Hematopoietic multipotent progenitor cell treated with erythropoietin and hydrocortisone succinate and interleukin-3 and kit ligand, for 8 days (in vitro differentiated cells): ENCODE measurements around the gene CMC4.
A peak's percentile ranks its signal among the peaks of the same experiment; 100 is the strongest.

Experiments
- DNase-seq: peaks from one replicate; pipeline ENCODE4 v3.0.0-alpha.2; 2015

Gene CMC4

GRCh38 chrX:155070975-155071693 lies at the start of gene CMC4, which contains the start of the genes BRCC3 and MTCP1:
TSS of gene CMC4 (minus strand) at chrX:155071136. CDS start at chrX:155064023, 7,113 bp downstream.
TSS of gene BRCC3 (plus strand) at chrX:155071508. CDS start at chrX:155071528, 20 bp downstream.
TSS of gene MTCP1 (minus strand) at chrX:155071136. CDS start at chrX:155066010, 5,126 bp downstream.
- DNase-seq = peak; percentile 81

- no peak for DNase-seq
Measured at GRCh38 chrX:155115174-155115819, 44.4 kb upstream of the CMC4 start.

- no peak for DNase-seq
Measured at GRCh38 chrX:155113097-155113496, 42.2 kb upstream of the CMC4 start.

- no peak for DNase-seq
Measured at GRCh38 chrX:155112171-155112570, 41.2 kb upstream of the CMC4 start.

GRCh38 chrX:155108427-155108826 lies 37.5 kb upstream of the CMC4 start:
- DNase-seq = no peak

- DNase-seq = no peak
Measured at GRCh38 chrX:155105919-155106318, 35.0 kb upstream of the CMC4 start.

- peak; percentile 53 for DNase-seq
Measured at GRCh38 chrX:155094468-155095061, 23.6 kb upstream of the CMC4 start.

- peak; percentile 49 for DNase-seq
Measured at GRCh38 chrX:155086961-155087735, 16.2 kb upstream of the CMC4 start.

GRCh38 chrX:155086202-155086840 lies 15.4 kb upstream of the CMC4 start:
- DNase-seq = peak; percentile 55

- peak; percentile 16 for DNase-seq
Measured at GRCh38 chrX:155071694-155072280, 851 bp upstream of the CMC4 start.

GRCh38 chrX:155070663-155070974 lies 317 bp downstream of the CMC4 start:
- DNase-seq = no peak

GRCh38 chrX:155070038-155070437 lies 898 bp downstream of the CMC4 start:
- no peak for DNase-seq

- DNase-seq = no peak
Measured at GRCh38 chrX:155069414-155069813, 1.5 kb downstream of the CMC4 start.

GRCh38 chrX:155068165-155068564 lies 2.8 kb downstream of the CMC4 start:
- DNase-seq = no peak

GRCh38 chrX:155065035-155065734 lies 5.8 kb downstream of the CMC4 start:
- no peak for DNase-seq

GRCh38 chrX:155061760-155062159 lies 9.2 kb downstream of the CMC4 start:
- DNase-seq = no peak

GRCh38 chrX:155056877-155057792 lies 13.8 kb downstream of the CMC4 start:
- DNase-seq = peak; percentile 65

- no peak for DNase-seq
Measured at GRCh38 chrX:155056471-155056870, 14.5 kb downstream of the CMC4 start.

GRCh38 chrX:155055494-155055893 lies 15.4 kb downstream of the CMC4 start:
- no peak for DNase-seq

- no peak for DNase-seq
Measured at GRCh38 chrX:155054255-155054654, 16.7 kb downstream of the CMC4 start.

GRCh38 chrX:155053656-155054055 lies 17.3 kb downstream of the CMC4 start:
- no peak for DNase-seq
